ENCODE data around the gene IL24.

DNA sequence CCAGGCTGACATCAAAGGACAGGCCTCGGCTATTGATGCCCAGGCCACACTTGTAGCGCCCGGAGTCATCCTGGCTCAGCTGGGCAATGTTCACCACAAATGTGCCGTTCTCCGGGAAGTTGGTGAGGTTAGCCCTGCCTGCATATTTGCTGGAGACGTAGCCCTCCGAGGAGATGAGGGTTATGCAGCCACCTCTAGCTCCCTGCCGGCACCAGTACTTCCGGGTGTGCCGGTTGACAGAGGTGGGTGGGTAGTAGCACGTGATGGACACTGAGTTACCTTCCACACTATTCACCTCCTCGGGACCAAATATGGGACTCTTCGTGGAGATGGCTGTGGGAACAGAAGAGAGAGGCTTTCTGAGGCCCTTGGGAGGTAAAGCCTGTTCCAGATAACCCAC lies 41.9 kb downstream of the IL24 start:
- TF ChIP-seq, protein P1, sequence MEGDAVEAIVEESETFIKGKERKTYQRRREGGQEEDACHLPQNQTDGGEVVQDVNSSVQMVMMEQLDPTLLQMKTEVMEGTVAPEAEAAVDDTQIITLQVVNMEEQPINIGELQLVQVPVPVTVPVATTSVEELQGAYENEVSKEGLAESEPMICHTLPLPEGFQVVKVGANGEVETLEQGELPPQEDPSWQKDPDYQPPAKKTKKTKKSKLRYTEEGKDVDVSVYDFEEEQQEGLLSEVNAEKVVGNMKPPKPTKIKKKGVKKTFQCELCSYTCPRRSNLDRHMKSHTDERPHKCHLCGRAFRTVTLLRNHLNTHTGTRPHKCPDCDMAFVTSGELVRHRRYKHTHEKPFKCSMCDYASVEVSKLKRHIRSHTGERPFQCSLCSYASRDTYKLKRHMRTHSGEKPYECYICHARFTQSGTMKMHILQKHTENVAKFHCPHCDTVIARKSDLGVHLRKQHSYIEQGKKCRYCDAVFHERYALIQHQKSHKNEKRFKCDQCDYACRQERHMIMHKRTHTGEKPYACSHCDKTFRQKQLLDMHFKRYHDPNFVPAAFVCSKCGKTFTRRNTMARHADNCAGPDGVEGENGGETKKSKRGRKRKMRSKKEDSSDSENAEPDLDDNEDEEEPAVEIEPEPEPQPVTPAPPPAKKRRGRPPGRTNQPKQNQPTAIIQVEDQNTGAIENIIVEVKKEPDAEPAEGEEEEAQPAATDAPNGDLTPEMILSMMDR (IDR thresholded peaks at IDR 0.05) = no peak
- no peak for TF ChIP-seq EP300 (IDR thresholded peaks at IDR 0.05)
